WI38 (cell line): ENCODE data around the gene SBDS.
"Not testable (repeated sequence)": the region's sequence is repeated elsewhere in the genome, so short reads cannot be mapped to it uniquely, and the experiment has no call there.

ENCODE experiments used
- H3K4me3 ChIP-seq: 2 replicates; pipeline ENCODE4 v1.5.1; 2011; ENCODE audit warnings: low read depth, mild to moderate bottlenecking, control low read depth, low read length
- CTCF ChIP-seq: IDR thresholded peaks from 2 replicates; pipeline ENCODE4 v1.5.1; 2012; ENCODE audit warnings: low read depth, mild to moderate bottlenecking, control low read depth, low read length

The SBDS gene

GRCh38 chr7:66978312-66978711 is 17.1 kb downstream of the SBDS start:
- not testable (repeated sequence) for H3K4me3 ChIP-seq

- H3K4me3 ChIP-seq = no peak overlapping the region
- TF ChIP-seq CTCF = no peak
Measured at GRCh38 chr7:66974986-66975590, 20.3 kb downstream of the SBDS start.

- TF ChIP-seq CTCF = no peak
Measured at GRCh38 chr7:66970310-66970709, 25.1 kb downstream of the SBDS start.

GRCh38 chr7:66969001-66969400 is 26.4 kb downstream of the SBDS start:
- H3K4me3 ChIP-seq = not testable (repeated sequence)

More at GRCh38 chr7:66970310-66970709, 25.1 kb downstream of the SBDS start:
- no peak overlapping the region for H3K4me3 ChIP-seq

- no peak for TF ChIP-seq CTCF
- H3K4me3 ChIP-seq = no peak overlapping the region
Measured at GRCh38 chr7:66967029-66967428, 28.4 kb downstream of the SBDS start.

- no peak overlapping the region for H3K4me3 ChIP-seq
- no peak for TF ChIP-seq CTCF
Measured at GRCh38 chr7:66964411-66964810, 31.0 kb downstream of the SBDS start.

- TF ChIP-seq CTCF = no peak
Measured at GRCh38 chr7:66961096-66961495, 34.3 kb downstream of the SBDS start.

GRCh38 chr7:66960192-66960591 is 35.2 kb downstream of the SBDS start:
- H3K4me3 ChIP-seq = no peak overlapping the region

More at GRCh38 chr7:66961096-66961495, 34.3 kb downstream of the SBDS start:
- no peak overlapping the region for H3K4me3 ChIP-seq

More at GRCh38 chr7:66960192-66960591, 35.2 kb downstream of the SBDS start:
- no peak for TF ChIP-seq CTCF
